ENCODE measurements around the gene DCLK3. TPM values are rescaled to one million over a fixed set of nuclear protein-coding genes. Genes with fewer than 3 reads are reported as not detected.

DCLK3 gene
- total RNA-seq, 1 experiment from 2014 or later: 0.55 TPM

GRCh38 chr3:36813305-36813704, 49.0 kb upstream of the DCLK3 start (continued):
- TF ChIP-seq E2F1 (CRISPR knock-in tag; IDR thresholded peaks at IDR 0.05) (no peak), E2F4 (CRISPR knock-in tag; IDR thresholded peaks at IDR 0.05; ENCODE audit: borderline replicate concordance, low read depth) (no peak)

GRCh38 chr3:36812240-36812639, 47.9 kb upstream of the DCLK3 start:
- DNase-seq (ENCODE audit: low spot score) (peak; percentile 19), ATAC-seq (peak; percentile 61)
- Mint-ChIP-seq H3K27ac (no peak overlapping the region), H3K4me1 (peaks cover 5% of the 10 kb centered on the region; the same call in 1 of the 2 replicates), H3K9me3 (0 out of 2 replicates have a peak, but pooled peaks cover under 1% of the 10 kb centered on the region), H3K27me3 (ENCODE audit: low read depth) (no peaks in the 10 kb centered on the region), H3K4me3 (no peak overlapping the region), H3K36me3 (no peaks in the 10 kb centered on the region)
- CTCF ChIA-PET: interaction anchor here (1.3 to 4.8 kb wide), 3 partner anchors 19 to 56 kb away, joined by 3 to 37 read pairs (median 24); no protein-coding TSS in a partner anchor
- no peak for TF ChIP-seq ZNF416 (CRISPR knock-in tag; IDR thresholded peaks at IDR 0.05)
- POLR2A ChIA-PET: no interaction called here

GRCh38 chr3:36811768-36812167, 47.4 kb upstream of the DCLK3 start:
- H3K36me3 Mint-ChIP-seq: no peaks in the 10 kb centered on the region
- no peak overlapping the region for H3K4me3 Mint-ChIP-seq
- ChIA-PET CTCF (interaction anchor here (1.3 to 4.8 kb wide), 3 partner anchors 19 to 56 kb away, joined by 3 to 37 read pairs (median 24); no protein-coding TSS in a partner anchor), POLR2A (no interaction called here)
- DNase-seq (ENCODE audit: low spot score) (no peak), ATAC-seq (no peak)
- no peaks in the 10 kb centered on the region for H3K27me3 Mint-ChIP-seq (ENCODE audit: low read depth)
- no peak overlapping the region for H3K27ac Mint-ChIP-seq
- TF ChIP-seq ZNF281 (CRISPR knock-in tag; IDR thresholded peaks at IDR 0.05) (no peak), CREB1 (CRISPR knock-in tag; IDR thresholded peaks at IDR 0.05) (no peak)
- peaks cover 5% of the 10 kb centered on the region for H3K9me3 Mint-ChIP-seq
- H3K4me1 Mint-ChIP-seq: peaks cover 5% of the 10 kb centered on the region; the same call in 1 of the 2 replicates

GRCh38 chr3:36804295-36805055, 40.1 kb upstream of the DCLK3 start:
- Mint-ChIP-seq H3K9me3 (peaks cover 29% of the 10 kb centered on the region), H3K27ac (no peak overlapping the region), H3K4me3 (no peak overlapping the region), H3K4me1 (peaks cover 18% of the 10 kb centered on the region), H3K27me3 (ENCODE audit: low read depth) (no peaks in the 10 kb centered on the region), H3K36me3 (peaks cover 14% of the 10 kb centered on the region)
- ChIA-PET POLR2A (interaction anchor here (0.6 kb wide), 1 partner anchor 417 kb away, joined by 8 read pairs; no protein-coding TSS in a partner anchor), CTCF (interaction anchor here (1.0 to 2.4 kb wide), 4 partner anchors 10 to 65 kb away, joined by 4 to 12 read pairs (median 8); no protein-coding TSS in a partner anchor)
- peak; percentile 34 for DNase-seq (ENCODE audit: low spot score)
- TF ChIP-seq NR1H2 (CRISPR knock-in tag; IDR thresholded peaks at IDR 0.05) (no peak), USF1 (CRISPR knock-in tag; IDR thresholded peaks at IDR 0.05) (no peak), FOXK1 (CRISPR knock-in tag; IDR thresholded peaks at IDR 0.05) (no peak), KAT7 (CRISPR knock-in tag; IDR thresholded peaks at IDR 0.05; ENCODE audit: borderline replicate concordance) (no peak), ZNF317 (CRISPR knock-in tag; IDR thresholded peaks at IDR 0.05; ENCODE audit: borderline replicate concordance, low read depth) (no peak)
- peak; percentile 72 for ATAC-seq

Measured in WTC11 (cell line).